ENCODE measurements around the gene ZNF333.

Gene ZNF333

DNA sequence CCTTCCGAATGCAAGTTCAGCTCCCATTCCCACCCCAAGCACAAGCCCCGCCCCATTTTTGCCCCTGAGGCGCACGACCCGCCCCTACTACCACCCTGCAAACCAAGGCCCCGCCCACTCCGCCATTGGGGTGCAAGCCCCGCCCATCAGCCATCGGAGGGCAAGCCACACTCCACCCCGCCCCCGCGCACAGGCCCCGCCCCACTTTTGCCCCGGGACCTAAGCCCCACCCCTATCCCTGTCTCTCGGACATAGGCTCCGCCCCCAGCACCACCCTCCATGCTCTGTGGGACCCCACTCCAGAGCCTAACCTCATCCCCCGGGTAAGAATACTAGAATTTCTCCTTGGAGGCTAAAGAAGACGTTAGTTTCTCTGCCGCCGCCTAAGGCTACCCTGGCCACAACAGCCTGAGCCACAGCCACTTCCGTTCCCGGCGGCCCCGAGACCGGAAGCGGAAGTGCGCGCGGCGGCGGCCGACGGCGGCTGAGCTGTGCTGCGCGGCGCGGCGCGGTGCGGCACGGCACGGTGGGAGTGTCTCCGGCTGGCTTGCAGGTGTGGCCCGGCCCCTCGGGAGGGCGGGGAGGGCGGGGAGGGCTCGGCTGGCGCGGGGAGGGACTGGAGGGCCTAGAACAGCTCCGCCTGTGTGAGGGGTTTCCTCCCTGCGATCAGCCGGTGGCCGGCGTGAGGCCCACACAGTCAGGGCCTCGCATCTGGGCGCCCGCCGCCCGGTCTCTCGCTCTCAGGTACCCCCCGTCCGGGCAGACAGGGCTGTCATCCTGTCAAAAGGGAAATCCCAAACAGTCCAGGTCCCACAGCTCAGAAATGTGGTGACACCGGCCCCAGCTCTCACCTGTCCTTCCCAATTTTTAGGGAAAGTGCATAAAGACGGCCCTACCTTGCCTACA is at the start of gene ZNF333:
TSS of gene ZNF333 (plus strand) at position 451 of the 906 bp plus-strand sequence. CDS start 3,444 bp downstream, outside the sequence.
- DNase-seq, result peak; percentile 94

DNA sequence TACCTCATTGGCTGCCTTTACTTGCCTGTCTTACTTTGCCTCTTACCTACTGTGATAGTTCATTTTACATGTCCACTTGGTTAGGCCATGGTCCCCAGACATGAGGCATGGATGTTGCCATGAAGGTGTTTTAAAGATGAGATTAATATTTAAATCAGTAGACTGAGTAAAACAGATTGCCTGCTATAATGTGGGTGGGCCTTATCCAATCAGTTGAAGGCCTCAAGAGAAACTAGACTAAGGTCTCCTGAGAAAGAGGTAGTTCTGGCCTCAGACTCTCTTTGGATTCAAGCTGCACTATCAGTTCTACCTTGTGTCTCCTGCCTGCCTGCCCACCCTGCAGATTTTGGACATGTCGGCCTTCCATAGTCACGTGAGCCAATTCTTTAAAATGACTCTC is 41.3 kb upstream of the ZNF333 start:
- no peak for DNase-seq

DNA sequence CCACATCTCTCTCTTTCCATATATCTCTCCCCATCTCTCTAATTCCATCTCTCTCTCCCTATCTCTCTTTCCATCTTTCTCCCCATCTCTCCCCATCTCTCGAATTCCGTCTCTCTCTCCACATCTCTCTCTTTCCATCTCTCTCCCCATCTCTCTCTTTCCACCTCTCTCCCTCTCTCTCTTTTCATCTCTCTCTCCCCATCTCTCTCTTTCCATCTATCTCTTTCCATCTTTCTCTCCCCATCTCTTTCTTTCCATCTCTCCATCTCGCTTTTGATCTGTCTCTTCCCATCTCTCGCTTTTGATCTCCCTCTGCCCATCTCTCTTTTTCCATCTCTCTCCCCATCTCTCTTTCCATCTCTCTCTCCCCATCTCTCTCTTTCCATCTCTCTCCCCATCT is 40.8 kb upstream of the ZNF333 start:
- no peak for DNase-seq

DNA sequence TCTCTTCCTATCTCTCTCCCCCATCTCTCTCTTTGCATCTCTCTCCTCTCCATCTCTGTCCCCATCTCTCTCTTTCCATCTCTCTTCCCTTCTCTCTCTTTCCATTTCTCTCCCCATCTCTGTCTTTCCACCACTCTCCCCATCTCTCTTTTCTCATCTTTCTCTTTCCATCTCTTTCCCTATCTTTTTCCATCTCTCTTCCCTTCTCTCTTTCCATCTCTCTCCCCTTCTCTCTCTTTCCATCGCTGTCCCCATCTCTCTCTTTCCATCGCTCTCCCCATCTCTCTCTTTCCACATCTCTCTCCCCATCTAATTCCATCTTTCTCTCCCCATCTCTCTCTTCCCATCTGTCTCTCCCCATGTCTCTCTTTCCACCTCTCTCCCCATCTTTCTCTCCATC is 39.7 kb upstream of the ZNF333 start:
- DNase-seq, result no peak

DNA sequence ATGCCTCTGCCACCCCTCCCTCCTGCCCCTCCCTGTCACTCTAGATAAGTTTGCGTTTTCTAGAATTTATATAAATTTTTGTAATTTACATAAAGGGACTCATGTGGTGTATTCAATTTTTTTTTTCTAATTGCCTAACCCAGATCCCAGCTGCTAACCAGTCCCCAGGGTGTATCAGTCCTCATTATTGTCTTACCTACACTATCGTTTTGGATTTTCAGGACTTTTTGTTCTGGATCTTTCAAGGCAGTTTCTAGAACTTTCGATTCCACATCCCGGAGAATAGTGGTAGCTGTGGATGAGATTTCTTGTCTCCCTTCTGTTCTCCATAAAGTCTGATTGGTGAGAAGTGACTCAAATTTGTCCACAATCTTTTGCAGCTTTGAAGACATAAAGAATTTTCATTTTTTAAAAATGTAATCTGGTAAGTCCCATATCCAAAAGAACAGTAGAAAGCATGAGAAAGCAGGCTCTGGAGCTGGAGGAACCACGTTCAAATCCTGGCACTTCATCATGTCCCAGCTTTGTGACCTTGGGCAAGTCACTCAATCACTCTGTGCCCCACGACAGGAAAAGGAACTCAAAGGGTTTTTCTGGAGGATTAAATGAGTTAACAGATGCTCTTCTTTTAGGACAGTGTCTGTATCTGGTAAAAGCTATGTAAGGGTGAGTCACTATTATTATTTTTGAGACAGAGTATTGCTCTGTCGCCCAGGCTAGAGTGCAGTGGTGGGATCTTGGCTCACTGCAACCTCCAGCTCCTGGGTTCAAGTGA is 34.9 kb upstream of the ZNF333 start:
- no peak for DNase-seq

DNA sequence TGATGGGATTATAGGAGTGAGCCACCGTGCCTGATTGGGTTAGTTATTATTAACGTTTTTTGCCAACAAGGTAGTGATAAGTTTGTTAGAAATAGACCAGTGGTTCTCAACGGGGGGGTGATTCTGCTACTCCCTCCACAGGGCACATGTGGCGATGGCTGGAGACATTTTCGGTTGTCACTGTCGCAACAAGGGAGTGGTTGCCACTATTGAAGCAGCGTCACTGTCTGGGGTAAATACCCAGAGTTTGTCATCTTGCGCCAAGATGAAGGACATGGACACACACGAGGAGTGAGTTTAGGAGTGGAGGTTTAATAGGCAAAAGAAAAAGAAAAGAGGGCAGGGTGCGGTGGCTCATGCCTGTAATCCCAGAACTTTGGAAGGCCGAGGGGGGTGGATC is 34.1 kb upstream of the ZNF333 start:
- no peak for DNase-seq

DNA sequence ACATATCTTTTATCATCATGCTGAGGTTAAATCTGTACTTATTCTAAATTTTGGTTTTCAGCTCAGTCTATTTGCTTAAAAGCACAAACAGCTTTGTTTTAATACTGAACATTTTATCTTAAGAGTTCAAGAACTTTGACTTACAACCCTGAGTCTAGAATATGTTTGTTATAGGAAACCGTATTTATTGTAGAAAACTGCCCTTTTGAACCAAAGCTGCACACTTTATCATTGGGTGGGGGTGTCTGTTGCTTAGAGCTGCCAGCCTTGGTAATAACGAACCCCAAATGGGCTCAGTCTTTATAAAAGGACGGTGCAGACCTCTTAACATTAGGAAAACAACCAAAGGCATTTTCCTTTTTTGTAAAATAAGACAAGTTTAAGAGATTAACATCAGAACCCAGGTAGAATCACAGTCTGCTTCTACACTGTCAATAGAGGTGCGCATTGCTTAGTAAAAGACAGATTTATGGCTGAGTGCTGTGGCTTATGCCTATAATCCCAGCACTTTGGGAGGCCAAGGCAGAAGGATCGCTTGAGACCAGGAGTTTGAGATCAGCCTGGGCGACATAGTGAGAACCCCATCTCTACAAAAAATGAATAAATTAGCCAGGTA is 29.9 kb upstream of the ZNF333 start:
- DNase-seq, result no peak

DNA sequence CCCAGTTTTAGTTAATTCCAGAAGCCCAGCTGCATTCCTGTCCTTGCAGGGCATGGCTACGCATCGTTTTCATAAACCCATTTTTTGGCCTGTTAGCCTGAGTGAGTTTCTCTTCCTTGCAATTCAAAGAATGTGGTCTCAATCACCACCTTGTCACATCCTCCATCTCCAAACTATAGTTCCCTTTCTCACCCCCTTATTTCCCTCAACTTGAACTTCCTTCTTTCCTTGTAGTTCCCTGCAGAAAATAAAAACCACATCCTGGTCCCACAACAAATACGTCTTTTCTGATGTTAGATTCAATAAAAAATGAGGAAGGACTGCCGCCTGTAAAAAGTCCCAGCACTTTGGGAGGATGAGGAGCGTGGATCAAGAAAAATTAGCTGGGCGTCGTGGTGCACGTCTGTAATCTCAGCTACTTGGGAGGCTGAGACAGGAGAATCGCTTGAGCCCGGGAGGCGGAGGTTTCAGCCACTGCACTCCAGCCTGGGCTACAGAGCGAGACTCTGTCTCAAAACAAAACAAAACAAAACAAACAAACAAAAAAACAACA is 28.4 kb upstream of the ZNF333 start:
- no peak for DNase-seq

DNA sequence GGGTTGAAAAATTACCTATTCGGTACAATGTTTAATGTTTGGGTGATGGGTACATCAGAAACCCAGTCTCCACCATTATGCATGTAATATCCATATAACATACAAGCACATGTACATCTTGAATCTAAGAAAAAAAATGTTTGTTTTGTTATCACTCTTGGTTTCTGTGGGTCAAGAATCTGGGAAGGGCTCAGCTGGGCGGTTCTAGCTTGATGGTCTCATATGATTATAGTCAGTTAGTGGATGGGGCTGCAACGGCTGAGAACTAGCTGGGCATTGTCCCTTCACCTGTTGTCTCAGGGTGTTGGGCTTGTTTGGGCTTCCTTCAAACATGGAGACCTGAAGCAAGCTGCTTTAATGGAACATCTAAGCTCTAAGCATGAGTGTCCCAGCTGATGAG is 19.9 kb upstream of the ZNF333 start:
- DNase-seq, result no peak

DNA sequence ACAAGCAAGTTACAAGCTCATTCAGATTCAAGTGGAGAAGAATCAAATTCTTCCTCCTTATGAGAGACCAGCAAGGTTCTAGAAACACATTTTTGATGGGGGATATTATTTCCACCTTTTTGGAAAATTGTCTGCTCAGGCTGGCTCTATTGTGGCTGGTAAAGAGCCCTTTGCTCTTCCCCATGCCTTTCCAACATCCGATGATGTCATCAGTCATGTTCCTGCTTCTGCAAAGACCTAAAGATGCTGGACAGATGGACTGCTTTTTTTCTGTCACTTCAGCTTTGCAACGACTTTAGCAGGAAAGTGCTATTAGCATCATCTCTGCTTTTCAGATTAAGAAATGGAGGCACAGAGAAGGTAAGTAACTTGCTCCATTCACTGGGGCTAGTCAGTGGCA is 19.4 kb upstream of the ZNF333 start:
- no peak for DNase-seq

DNA sequence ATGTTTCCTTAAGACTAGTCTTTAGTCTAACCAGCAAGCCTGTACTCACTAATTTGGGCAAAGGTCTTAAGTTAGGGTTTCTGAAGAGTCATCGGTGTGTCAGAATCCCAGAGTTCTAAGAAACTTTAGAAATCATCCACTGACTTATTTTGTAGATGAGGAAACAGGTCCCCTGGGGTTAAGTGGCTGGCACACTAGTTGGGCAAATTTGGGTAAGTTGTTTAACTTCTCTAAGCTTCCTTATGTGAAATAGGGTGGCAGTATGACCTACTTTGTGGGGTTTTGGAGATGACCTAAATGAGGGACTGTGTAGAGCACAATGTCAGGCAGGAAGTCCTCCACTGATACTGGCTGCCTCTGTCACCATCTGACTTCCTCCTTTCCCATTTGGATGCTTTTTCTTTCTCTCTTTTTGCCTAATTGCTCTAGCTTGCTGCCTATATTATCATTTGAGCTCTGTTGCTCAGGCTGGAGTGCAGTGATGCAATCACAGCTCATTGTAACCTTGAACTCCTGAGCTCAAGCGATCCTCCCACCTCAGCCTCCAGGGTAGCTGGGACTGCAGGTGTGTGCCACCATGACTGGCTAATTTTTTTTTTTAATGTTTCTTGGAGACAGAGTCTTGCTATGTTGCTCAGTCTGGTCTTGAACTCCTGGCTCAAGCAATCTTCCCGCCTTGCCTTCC is 17.5 kb upstream of the ZNF333 start:
- DNase-seq, result no peak

DNA sequence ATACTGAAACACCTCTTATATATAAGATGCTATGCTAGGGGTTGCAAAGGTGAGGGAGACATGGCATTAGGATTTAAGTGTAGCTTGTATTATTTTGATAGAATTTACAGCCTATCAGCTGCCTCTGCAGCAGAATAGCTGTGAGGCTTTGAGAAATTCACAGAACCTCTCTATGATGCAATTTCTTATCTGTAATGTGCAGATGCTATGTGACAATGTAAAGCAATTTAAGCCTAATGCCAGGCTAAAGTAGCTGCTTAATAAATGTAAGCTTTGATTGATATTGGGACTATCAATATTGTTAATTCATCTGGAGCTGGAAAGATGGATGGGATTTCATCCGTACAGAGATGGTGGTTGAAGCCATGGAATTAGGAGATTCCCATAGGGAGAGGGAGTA is 16.8 kb upstream of the ZNF333 start:
- DNase-seq, result no peak

DNA sequence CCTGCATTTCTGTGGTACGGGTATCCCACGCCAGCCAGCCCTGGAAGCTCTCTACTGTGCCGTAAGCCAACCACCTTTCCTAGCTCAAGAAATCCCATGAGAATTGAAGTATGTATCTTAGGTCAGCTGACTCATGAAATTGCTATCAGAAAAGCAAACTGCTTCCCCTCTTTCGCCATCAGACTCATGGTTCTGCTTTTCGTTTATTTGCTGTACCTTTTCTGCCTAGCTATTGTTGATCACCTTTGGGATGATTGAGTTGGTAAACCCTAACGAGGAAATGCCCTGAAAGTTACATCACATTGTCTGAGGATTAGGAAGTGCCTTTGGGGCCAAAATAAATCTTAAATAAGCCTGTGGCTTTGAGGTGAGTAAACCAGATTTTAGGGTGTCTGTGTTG is 15.1 kb upstream of the ZNF333 start, which contains the start of gene ADGRE3:
TSS of gene ADGRE3 (minus strand) at position 81 of the 400 bp plus-strand sequence. CDS start at position 7, 74 bp downstream.
- no peak for DNase-seq

DNA sequence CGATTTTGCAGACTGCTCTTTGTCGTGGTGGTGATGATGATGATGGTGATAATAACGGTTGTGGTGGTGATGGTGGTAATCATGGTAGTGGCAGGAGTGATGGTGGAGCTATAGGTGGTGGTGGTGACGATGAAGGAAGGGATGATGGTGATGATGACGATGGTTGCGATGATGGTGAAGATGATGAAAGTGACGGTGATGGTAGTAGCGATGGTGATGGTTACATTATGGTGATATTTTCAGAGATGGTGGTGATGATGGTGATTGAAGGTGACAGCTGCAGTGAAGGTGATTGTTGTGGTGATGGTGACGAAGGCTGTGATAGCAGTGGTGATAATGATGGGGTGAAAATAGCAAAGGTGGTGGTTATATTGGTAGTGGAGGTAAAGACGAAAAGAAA is 13.1 kb upstream of the ZNF333 start:
- no peak for DNase-seq

DNA sequence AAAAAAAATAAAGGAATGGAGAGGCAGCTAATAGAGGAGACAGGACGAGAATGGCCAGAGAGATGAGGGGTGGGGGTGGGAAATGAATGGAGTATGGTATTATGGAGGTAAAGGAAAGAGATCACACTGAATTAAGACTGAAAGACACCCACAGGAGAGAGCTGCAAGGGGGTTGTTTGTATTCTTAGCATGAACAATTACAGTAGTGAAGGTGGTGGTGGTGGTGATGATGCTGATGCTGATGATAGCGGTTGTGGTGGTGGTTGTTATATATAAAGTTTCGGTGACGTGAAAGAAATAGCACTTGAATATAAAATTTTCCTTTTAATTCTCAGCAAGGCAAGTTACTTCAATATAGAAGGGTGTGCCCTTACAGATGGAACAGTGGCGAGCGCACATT is 12.4 kb upstream of the ZNF333 start:
- no peak for DNase-seq

DNA sequence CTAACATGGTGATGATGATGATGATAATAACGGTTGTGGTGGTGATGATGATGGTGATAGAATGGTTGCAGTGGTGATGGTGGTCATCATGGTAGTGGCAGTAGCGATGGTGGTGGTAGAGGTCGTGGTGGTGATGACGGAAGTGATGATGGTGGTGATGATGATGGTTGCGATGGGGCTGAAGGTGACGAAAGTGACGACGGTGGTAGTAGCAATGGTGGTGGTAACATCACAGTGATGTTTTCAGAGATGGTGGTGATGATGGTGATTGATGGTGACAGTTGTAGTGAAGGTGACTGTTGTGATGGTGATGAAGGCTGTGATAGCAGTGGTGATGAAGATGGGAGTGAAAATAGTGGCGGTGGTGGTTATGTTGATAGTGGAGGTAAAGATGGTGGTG is 11.6 kb upstream of the ZNF333 start:
- no peak for DNase-seq

DNA sequence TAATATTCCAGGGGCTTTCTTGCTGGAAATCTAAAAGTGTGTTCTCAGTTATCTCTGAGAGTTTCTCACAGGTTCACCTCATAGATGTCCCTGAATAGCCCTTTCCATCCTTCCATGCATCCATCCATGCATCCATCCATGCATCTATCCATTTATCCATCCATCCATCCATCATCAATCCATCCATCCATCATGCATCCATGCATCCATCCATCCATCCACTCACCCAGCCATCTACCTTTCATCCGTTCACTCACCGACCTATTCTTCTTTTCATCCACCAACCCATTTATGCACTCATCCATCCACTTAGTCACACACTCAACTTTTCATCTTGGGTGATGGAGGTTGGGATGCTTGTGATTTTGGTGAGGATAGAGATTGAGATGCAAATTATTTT is 7.8 kb upstream of the ZNF333 start:
- no peak for DNase-seq

DNA sequence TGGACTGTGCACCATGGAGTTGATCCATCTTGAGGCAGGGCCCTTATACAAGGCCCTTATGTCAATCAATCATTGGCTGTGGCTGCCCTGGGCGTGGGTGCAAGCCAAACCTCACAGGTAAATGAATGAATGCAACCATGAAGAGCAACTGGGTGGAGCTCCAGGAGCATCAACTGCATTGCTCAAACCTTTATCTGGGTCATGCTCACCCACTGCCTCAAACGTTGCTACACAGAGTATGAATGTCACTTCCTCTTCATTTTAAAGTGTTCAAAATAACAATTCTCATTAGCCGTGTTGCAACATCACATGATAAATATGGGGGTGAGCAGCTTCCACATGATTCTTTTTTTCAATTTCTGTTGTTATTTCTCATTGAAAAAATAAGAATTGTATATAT is 6.4 kb upstream of the ZNF333 start:
- no peak for DNase-seq

DNA sequence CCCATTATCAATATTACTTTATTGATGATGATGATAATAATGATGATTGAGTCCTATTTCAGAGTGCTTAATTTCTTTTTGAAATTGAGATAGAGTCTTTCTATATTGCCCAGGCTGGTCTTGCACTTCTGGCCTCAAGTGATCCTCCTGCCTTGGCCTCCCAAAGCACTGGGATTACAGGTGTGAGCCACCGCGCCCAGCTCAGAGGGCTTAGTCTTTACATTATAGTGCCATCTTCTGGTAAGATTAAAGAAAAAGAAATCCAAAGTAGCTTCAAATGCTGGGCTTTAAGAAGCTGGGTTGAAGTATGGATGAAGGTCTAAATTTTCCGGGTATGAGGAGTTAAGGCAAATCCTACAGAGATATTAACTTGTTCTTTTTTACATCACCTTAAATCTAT is 3.4 kb upstream of the ZNF333 start:
- peak; percentile 8 for DNase-seq

DNA sequence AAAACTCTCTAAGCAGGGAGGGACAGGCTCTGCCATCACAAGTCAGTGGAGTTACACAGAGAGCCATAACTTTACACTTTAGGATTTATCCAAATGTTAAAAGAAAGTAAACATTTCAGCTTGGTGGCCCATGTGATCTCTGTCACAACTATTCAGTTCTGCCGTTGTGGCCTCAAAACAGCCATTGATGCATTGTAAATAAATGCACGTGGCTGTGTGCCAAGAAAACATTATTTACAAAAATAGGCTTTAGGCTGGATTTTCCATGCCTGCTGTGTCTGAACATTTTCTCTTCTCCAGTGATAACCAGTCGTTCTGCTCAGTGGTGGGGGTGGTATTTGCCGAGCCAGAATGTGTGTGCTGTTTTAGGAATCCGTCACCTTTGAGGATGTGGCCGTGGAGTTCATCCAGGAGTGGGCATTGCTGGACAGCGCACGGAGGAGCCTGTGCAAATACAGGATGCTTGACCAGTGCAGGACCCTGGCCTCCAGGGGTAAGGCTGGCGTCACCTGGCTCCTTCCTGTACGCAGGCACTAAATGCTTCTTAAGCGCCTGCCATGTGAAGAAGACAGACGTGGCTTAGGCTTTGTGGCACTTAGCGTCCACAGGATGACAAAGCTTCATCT is 4.9 kb downstream of the ZNF333 start:
- no peak for DNase-seq

DNA sequence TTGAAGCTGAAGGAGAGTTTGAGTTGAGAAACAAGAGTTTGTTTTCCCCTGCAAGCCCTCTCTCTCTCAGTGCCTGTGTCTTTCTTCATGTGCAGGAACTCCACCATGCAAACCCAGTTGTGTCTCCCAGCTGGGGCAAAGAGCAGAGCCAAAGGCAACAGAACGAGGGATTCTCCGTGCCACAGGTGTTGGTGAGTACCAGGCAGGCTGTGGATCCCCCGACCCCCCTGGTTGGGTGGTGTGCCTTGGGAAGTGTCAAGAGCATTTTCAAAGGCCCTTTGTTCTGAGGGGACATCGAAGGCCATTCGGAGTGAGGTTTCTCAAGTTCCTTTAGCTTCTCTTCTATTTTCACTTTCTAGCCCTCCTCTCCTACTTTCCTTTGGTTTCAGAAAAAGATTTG is 5.6 kb downstream of the ZNF333 start:
- no peak for DNase-seq

DNA sequence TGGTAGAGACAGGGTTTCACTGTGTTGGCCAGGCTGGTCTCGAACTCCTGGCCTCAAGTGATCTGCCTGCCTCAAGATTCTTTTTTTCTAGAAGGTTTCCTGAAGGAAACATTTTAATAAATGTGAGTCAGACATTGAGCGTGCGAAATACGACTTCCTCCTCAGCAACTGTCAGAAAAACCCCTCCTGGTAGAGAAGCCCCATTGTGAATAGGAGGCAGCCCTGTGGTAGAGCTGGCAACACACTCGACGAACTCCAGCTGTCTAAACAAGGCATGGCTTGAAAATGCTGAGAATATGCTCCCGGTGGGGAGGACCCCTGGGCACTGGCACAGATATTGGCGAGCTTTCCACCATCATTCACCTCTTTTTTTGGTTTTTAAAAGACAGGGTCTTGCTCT is 9.8 kb downstream of the ZNF333 start:
- no peak for DNase-seq

Data from NCI-H2227 treated with DMSO at 0.1 percent for 48 hours (cell line).